OCI-M1 (cell line): Measurements from ENCODE around the gene SSBP4.

ENCODE experiments used
- DNase-seq: peaks from one replicate; lab custom pipeline; 2025; lab: John Stamatoyannopoulos, UW

SSBP4 gene

GRCh38 chr19:18445262-18445948, 26.2 kb downstream of the SSBP4 start:
- no peak for DNase-seq

- DNase-seq: no peak
Observed at GRCh38 chr19:18446145-18446810, 27.1 kb downstream of the SSBP4 start.

GRCh38 chr19:18446811-18447359, 27.7 kb downstream of the SSBP4 start:
- no peak for DNase-seq

- DNase-seq: no peak
Observed at GRCh38 chr19:18449552-18449951, 30.4 kb downstream of the SSBP4 start.

GRCh38 chr19:18450021-18450930, 31.1 kb downstream of the SSBP4 start:
- DNase-seq: no peak

- peak; percentile 86 for DNase-seq
Observed at GRCh38 chr19:18450931-18451836, 32.0 kb downstream of the SSBP4 start.

GRCh38 chr19:18452386-18452785, 33.2 kb downstream of the SSBP4 start:
- no peak for DNase-seq

- no peak for DNase-seq
Observed at GRCh38 chr19:18453269-18454024, 34.2 kb downstream of the SSBP4 start.

- no peak for DNase-seq
Observed at GRCh38 chr19:18456279-18456678, 37.1 kb downstream of the SSBP4 start.

- DNase-seq: no peak
Observed at GRCh38 chr19:18456974-18457373, 37.8 kb downstream of the SSBP4 start.

- DNase-seq: no peak
Observed at GRCh38 chr19:18457483-18458331, 38.5 kb downstream of the SSBP4 start.

GRCh38 chr19:18460900-18461299, 41.7 kb downstream of the SSBP4 start:
- DNase-seq: no peak

- DNase-seq: no peak
Observed at GRCh38 chr19:18461471-18461870, 42.3 kb downstream of the SSBP4 start.

GRCh38 chr19:18464646-18465045, 45.4 kb downstream of the SSBP4 start:
- DNase-seq: no peak

GRCh38 chr19:18465214-18465963, 46.2 kb downstream of the SSBP4 start:
- DNase-seq: no peak

- DNase-seq: no peak
Observed at GRCh38 chr19:18465964-18466339, 46.8 kb downstream of the SSBP4 start.

- DNase-seq: no peak
Observed at GRCh38 chr19:18466354-18466753, 47.2 kb downstream of the SSBP4 start.

- DNase-seq: no peak
Observed at GRCh38 chr19:18467978-18468377, 48.8 kb downstream of the SSBP4 start.

GRCh38 chr19:18468517-18468916, 49.3 kb downstream of the SSBP4 start:
- no peak for DNase-seq
